OCI-LY1 (cell line): ENCODE results near the gene SKOR2.

Source experiments
- H2AFZ ChIP-seq: fragments of 200-600 bp; sonication (generic), shearing (Covaris generic); 2 replicates; pipeline ENCODE4 v1.6.0; 2014; ENCODE audit warnings: antibody characterized with exemption, mild to moderate bottlenecking, low read length
- H3F3A ChIP-seq: fragments of 200-600 bp; sonication (generic), shearing (Covaris generic); 2 replicates; pipeline ENCODE4 v1.6.0; 2014; ENCODE audit warnings: mild to moderate bottlenecking, antibody characterized with exemption, low read length, moderate library complexity; ENCODE audit not compliant: insufficient read depth
- H3K27ac ChIP-seq: fragments of 200-600 bp; sonication (generic); 2 replicates; pipeline ENCODE4 v1.5.1; 2014; ENCODE audit warnings: low read length, mixed run types, mild to moderate bottlenecking, low read depth; ENCODE audit not compliant: poor library complexity, severe bottlenecking
- H3K27me3 ChIP-seq: fragments of 200-600 bp; sonication (generic); 2 replicates; pipeline ENCODE4 v1.6.0; 2014; ENCODE audit warnings: antibody characterized with exemption, mild to moderate bottlenecking, low read length, moderate library complexity; ENCODE audit not compliant: insufficient read depth
- H3K36me3 ChIP-seq: fragments of 200-600 bp; sonication (generic); 2 replicates; pipeline ENCODE4 v1.6.1; 2014; ENCODE audit warnings: mild to moderate bottlenecking, antibody characterized with exemption, low read length, moderate library complexity, mixed read lengths; ENCODE audit not compliant: insufficient read depth
- H3K4me1 ChIP-seq: fragments of 200-600 bp; sonication (generic); 2 replicates; pipeline ENCODE4 v1.5.1; 2014; ENCODE audit warnings: mild to moderate bottlenecking, low read length, moderate library complexity; ENCODE audit not compliant: insufficient read depth, severe bottlenecking
- H3K4me2 ChIP-seq: fragments of 200-600 bp; sonication (generic), shearing (Covaris generic); 2 replicates; pipeline ENCODE4 v1.6.1; 2014; ENCODE audit warnings: low read length
- H3K4me3 ChIP-seq: fragments of 200-600 bp; sonication (generic); 2 replicates; pipeline ENCODE4 v1.5.1; 2014; ENCODE audit warnings: low read length, low read depth, mild to moderate bottlenecking, mixed read lengths; ENCODE audit not compliant: poor library complexity, severe bottlenecking
- H3K79me2 ChIP-seq: fragments of 200-600 bp; shearing (Covaris generic); 2 replicates; pipeline ENCODE4 v1.6.1; 2016; ENCODE audit warnings: mixed run types, low read length, mixed read lengths; ENCODE audit not compliant: insufficient read depth
- H3K9ac ChIP-seq: fragments of 200-600 bp; sonication (generic), shearing (Covaris generic); 2 replicates; pipeline ENCODE4 v1.6.1; 2014; ENCODE audit warnings: mild to moderate bottlenecking, low read length, mixed read lengths
- H3K9me2 ChIP-seq: fragments of 200-600 bp; sonication (generic), shearing (Covaris generic); 2 replicates; pipeline ENCODE4 v1.6.1; 2014; ENCODE audit warnings: low read depth, mild to moderate bottlenecking, low read length, mixed read lengths
- H3K9me3 ChIP-seq: fragments of 200-600 bp; shearing (Covaris generic); 2 replicates; pipeline ENCODE4 v1.6.1; 2014; ENCODE audit warnings: low read length, mixed read lengths
- H4K20me1 ChIP-seq: fragments of 200-600 bp; sonication (generic), shearing (Covaris generic); 2 replicates; pipeline ENCODE4 v1.6.0; 2016; ENCODE audit warnings: mild to moderate bottlenecking, low read length; ENCODE audit not compliant: insufficient read depth
- CTCF ChIP-seq: fragments of 200-600 bp; sonication (generic), shearing (Covaris generic); IDR thresholded peaks from 2 replicates; pipeline ENCODE4 v1.5.1; 2017; ENCODE audit warnings: mild to moderate bottlenecking, antibody characterized with exemption, low read length, moderate library complexity, mixed read lengths
- EZH2 ChIP-seq: fragments of 200-600 bp; sonication (generic), shearing (Covaris generic); IDR thresholded peaks from 2 replicates; pipeline ENCODE4 v1.8.0; 2017; ENCODE audit warnings: borderline replicate concordance, mixed run types, mild to moderate bottlenecking, antibody characterized with exemption, low read length, moderate library complexity, mixed read lengths

SKOR2 gene

GRCh38 chr18:47226660-47227059, 24.8 kb downstream of the SKOR2 start:
- Histone ChIP-seq H3K9me3 (no peaks in the 10 kb centered on the region), H4K20me1 (no peaks in the 10 kb centered on the region), H3F3A (no peaks in the 10 kb centered on the region), H3K9me2 (no peaks in the 10 kb centered on the region), H3K9ac (no peak overlapping the region), H3K4me1 (no peaks in the 10 kb centered on the region), H2AFZ (no peak overlapping the region), H3K36me3 (no peaks in the 10 kb centered on the region), H3K79me2 (no peaks in the 10 kb centered on the region), H3K27me3 (no peaks in the 10 kb centered on the region), H3K27ac (no peak overlapping the region), H3K4me2 (no peak overlapping the region), H3K4me3 (no peak overlapping the region)
- no peak for TF ChIP-seq CTCF
- no peak for TF ChIP-seq EZH2

- no peak overlapping the region for H3K4me3 ChIP-seq
- no peak overlapping the region for H3K9ac ChIP-seq
- H3K27ac ChIP-seq = no peak overlapping the region
- H3K9me2 ChIP-seq = no peaks in the 10 kb centered on the region
- no peaks in the 10 kb centered on the region for H3K27me3 ChIP-seq
- H2AFZ ChIP-seq = no peak overlapping the region
- no peak for TF ChIP-seq EZH2
- TF ChIP-seq CTCF = peak; percentile 63
- no peaks in the 10 kb centered on the region for H3K4me1 ChIP-seq
- H3F3A ChIP-seq = no peaks in the 10 kb centered on the region
- H3K4me2 ChIP-seq = no peak overlapping the region
- H4K20me1 ChIP-seq = no peaks in the 10 kb centered on the region
- H3K79me2 ChIP-seq = no peaks in the 10 kb centered on the region
- H3K36me3 ChIP-seq = no peaks in the 10 kb centered on the region
- H3K9me3 ChIP-seq = no peaks in the 10 kb centered on the region
Measured at GRCh38 chr18:47215554-47216138, 35.8 kb downstream of the SKOR2 start.

GRCh38 chr18:47209171-47209570, 42.3 kb downstream of the SKOR2 start:
- no peak overlapping the region for H3K9ac ChIP-seq
- H2AFZ ChIP-seq = no peak overlapping the region
- no peaks in the 10 kb centered on the region for H3K9me3 ChIP-seq
- H3K27ac ChIP-seq = no peak overlapping the region
- TF ChIP-seq EZH2 (no peak), CTCF (no peak)
- no peaks in the 10 kb centered on the region for H3F3A ChIP-seq
- no peak overlapping the region for H3K4me2 ChIP-seq
- H3K9me2 ChIP-seq = no peaks in the 10 kb centered on the region
- no peaks in the 10 kb centered on the region for H3K4me1 ChIP-seq
- no peaks in the 10 kb centered on the region for H4K20me1 ChIP-seq
- no peak overlapping the region for H3K4me3 ChIP-seq
- H3K27me3 ChIP-seq = no peaks in the 10 kb centered on the region
- H3K36me3 ChIP-seq = no peaks in the 10 kb centered on the region
- no peaks in the 10 kb centered on the region for H3K79me2 ChIP-seq
